Ishikawa (cell line): ENCODE results near the gene HES3.
A peak's percentile ranks its signal among the peaks of the same experiment; 100 is the strongest.

Experiments used
- CEBPB ChIP-seq: IDR thresholded peaks from 2 replicates; pipeline ENCODE4 v1.6.1; 2012
- CREB1 ChIP-seq: IDR thresholded peaks from 2 replicates; pipeline ENCODE4 v1.6.1; 2012; ENCODE audit warnings: low read depth
- EGR1 ChIP-seq: IDR thresholded peaks from 2 replicates; pipeline ENCODE4 v1.6.1; 2012
- EP300 ChIP-seq: IDR thresholded peaks from 2 replicates; pipeline ENCODE4 v1.6.1; 2012; ENCODE audit warnings: borderline replicate concordance
- FOXM1 ChIP-seq: IDR thresholded peaks from 2 replicates; pipeline ENCODE4 v1.6.1; 2012; ENCODE audit warnings: low read depth, borderline replicate concordance
- NFIC ChIP-seq: IDR thresholded peaks from 2 replicates; pipeline ENCODE4 v1.6.1; 2012
- RAD21 ChIP-seq: IDR thresholded peaks from 2 replicates; pipeline ENCODE4 v1.6.1; 2012; ENCODE audit warnings: low read depth
- TAF1 ChIP-seq: IDR thresholded peaks from 2 replicates; pipeline ENCODE4 v1.6.1; 2012; ENCODE audit warnings: low read depth, mild to moderate bottlenecking
- TCF12 ChIP-seq: IDR thresholded peaks from 2 replicates; pipeline ENCODE4 v1.6.1; 2012; ENCODE audit warnings: low read depth
- TEAD4 ChIP-seq: IDR thresholded peaks from 2 replicates; pipeline ENCODE4 v1.6.1; 2012
- YY1 ChIP-seq: IDR thresholded peaks from 2 replicates; pipeline ENCODE4 v1.6.1; 2012; ENCODE audit warnings: low read depth
- ZBTB7A ChIP-seq: IDR thresholded peaks from 2 replicates; pipeline ENCODE4 v1.6.1; 2012; ENCODE audit warnings: low read depth
- TF ChIP-seq, protein P1 (sequence below): IDR thresholded peaks from 2 replicates; pipeline ENCODE4 v1.6.1; 2012; ENCODE audit warnings: low read depth, mild to moderate bottlenecking
- TF ChIP-seq, protein P2 (sequence below): IDR thresholded peaks from 2 replicates; pipeline ENCODE4 v1.6.1; 2012
- TF ChIP-seq, protein P3 (sequence below): IDR thresholded peaks from 2 replicates; pipeline ENCODE4 v1.6.1; 2012

Gene HES3

DNA sequence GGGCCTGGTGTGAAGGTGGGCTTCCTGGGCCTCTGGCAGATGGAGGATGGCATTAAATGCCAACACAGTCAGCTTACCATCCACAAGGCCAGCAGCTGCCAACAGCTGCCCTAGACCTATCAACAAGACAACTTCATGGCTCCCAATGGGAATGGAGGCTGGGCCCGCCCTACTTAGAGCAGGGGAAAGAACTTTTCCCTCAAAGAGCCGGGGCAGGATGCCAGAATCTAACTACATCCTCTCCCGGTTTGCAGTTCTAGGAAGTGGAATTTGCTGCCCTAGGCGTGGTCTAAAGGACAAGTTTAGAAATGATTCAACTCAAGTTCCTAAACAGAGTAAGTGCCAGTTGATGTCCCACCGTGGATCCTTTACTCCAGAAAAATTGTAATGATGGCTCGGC is 21.3 kb upstream of the HES3 start:
- TF ChIP-seq NFIC, result no peak
- TF ChIP-seq TEAD4, result no peak
- TF ChIP-seq CREB1, result no peak
- TF ChIP-seq, protein P1, sequence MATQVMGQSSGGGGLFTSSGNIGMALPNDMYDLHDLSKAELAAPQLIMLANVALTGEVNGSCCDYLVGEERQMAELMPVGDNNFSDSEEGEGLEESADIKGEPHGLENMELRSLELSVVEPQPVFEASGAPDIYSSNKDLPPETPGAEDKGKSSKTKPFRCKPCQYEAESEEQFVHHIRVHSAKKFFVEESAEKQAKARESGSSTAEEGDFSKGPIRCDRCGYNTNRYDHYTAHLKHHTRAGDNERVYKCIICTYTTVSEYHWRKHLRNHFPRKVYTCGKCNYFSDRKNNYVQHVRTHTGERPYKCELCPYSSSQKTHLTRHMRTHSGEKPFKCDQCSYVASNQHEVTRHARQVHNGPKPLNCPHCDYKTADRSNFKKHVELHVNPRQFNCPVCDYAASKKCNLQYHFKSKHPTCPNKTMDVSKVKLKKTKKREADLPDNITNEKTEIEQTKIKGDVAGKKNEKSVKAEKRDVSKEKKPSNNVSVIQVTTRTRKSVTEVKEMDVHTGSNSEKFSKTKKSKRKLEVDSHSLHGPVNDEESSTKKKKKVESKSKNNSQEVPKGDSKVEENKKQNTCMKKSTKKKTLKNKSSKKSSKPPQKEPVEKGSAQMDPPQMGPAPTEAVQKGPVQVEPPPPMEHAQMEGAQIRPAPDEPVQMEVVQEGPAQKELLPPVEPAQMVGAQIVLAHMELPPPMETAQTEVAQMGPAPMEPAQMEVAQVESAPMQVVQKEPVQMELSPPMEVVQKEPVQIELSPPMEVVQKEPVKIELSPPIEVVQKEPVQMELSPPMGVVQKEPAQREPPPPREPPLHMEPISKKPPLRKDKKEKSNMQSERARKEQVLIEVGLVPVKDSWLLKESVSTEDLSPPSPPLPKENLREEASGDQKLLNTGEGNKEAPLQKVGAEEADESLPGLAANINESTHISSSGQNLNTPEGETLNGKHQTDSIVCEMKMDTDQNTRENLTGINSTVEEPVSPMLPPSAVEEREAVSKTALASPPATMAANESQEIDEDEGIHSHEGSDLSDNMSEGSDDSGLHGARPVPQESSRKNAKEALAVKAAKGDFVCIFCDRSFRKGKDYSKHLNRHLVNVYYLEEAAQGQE, result no peak

DNA sequence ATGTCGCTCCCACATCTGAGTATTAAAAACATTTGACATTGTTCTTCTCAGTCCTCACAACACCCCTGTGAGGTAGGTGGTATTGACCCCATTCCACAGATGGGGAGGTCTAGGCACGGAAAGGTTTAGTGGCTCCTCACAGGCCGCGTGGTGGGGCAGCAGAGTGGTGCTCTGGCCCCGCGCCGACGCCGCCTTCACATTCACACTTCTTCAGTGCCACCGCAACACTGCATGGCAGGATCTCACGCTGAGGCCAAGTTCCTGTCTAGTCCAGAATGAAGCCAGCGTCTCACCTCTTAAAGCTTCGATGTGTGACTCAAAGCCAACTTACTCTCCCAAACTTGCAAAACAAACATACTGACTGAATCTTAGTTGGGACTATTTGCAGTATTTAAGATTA is 20.4 kb upstream of the HES3 start:
- TF ChIP-seq RAD21 (no peak), TEAD4 (no peak), CEBPB (no peak), CREB1 (no peak), TAF1 (no peak), NFIC (no peak)
- TF ChIP-seq, protein P1, result no peak

DNA sequence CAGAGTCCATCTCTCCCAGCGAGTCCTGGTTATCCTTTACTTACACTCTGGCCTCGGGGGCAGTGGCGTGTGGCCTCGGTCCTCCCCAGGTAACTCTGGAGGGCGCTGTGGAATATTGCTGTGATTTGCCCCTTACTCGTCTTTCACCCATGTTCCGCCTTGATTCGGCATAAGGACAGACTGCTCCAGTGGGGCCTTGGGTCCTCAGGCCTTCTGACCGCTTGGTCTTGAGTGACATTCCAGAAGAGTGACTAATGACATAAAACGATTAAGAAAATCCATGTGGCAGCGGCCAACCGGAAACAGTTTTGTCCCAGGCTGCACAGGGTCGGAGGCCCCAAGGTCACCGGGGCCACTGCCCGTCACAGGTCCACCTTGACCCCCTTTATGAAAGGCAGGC is 19.3 kb upstream of the HES3 start:
- TF ChIP-seq TEAD4, result peak; percentile 52; the same call in 1 of the 2 replicates
- no peak for TF ChIP-seq FOXM1

DNA sequence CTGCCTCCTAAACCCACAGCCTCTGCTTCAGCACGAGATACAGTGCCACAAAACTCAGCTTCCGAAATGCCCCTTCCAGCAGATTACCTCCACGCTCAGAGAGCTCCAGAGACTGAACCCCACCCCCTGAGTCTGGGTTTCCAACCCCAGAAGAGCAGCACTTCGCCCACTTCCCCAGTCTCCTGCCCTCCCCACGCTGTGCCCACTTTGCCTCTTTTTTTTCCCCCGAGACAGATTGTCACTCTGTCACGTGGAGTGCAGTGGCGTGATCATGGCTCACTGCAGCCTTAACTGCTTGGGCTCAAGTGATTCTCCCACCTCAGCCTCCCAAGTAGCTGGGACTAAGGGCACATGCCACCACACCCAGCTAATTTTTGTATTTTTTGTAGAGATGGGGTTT is 18.3 kb upstream of the HES3 start:
- no peak for TF ChIP-seq TCF12
- no peak for TF ChIP-seq NFIC

DNA sequence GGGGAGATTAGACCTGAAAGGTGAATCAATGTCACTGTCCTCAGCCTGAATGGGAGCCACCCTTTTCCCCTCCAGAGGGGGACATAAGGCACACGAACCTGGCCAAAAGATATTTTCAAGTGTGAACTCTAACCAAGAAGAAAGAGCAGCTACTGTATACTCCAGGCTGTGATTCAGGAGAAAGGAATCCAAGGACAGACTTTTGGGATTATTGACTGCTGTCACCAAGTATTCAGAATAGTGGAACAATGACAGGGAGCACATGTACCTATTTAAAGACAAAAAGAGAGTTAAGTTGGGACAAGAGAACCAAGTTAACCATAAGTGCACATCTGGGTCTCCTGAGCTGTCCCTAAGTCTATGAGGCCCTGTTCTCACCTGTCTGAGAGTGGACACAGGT is 10.6 kb upstream of the HES3 start:
- no peak for TF ChIP-seq TEAD4
- TF ChIP-seq, protein P2, sequence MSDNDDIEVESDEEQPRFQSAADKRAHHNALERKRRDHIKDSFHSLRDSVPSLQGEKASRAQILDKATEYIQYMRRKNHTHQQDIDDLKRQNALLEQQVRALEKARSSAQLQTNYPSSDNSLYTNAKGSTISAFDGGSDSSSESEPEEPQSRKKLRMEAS, result no peak
- TF ChIP-seq NFIC, result no peak
- TF ChIP-seq EP300, result no peak
- no peak for TF ChIP-seq TCF12
- no peak for TF ChIP-seq CEBPB
- TF ChIP-seq TAF1, result no peak
- TF ChIP-seq, protein P1, result no peak
- no peak for TF ChIP-seq RAD21
- TF ChIP-seq FOXM1, result no peak
- TF ChIP-seq CREB1, result no peak
- TF ChIP-seq, protein P3, sequence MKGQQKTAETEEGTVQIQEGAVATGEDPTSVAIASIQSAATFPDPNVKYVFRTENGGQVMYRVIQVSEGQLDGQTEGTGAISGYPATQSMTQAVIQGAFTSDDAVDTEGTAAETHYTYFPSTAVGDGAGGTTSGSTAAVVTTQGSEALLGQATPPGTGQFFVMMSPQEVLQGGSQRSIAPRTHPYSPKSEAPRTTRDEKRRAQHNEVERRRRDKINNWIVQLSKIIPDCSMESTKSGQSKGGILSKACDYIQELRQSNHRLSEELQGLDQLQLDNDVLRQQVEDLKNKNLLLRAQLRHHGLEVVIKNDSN, result no peak
- TF ChIP-seq YY1, result no peak
- no peak for TF ChIP-seq EGR1
- no peak for TF ChIP-seq ZBTB7A

DNA sequence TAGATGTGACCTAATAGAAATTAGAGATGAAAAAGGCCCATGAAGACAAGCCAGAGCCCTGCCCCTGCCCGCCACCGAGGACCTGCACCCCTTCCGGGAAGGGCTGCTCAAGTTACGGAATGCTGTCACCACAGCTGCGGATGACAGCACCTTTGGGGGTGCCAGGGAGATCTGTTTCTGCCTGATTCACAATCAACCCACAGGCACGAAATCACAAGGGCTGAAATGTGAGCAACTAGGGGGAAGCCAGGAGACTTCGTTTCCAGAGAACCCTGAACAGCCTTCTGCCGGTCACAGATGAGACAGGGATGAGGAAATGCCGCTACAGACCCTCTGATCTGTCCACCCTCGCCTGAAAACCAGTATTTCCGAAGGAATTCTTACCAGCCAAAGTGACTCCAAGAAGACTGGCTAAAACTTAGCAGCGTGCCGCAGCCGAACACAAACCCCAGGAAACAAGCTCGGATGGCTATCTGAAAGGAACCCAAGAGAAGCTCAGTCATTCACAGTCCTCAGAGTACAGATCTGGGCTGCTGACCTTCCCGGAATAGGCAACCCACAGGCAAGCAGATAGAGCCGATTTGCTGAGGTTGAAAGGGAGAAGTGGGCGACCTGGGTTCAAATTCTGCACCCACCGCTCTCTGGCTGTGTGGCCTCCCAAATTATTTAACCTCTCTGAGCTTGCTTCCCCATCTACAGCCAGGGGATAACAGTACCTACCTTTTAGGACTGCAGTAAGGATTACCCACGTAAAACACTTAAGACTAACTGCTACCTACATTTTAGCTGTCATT is 9.3 kb upstream of the HES3 start:
- TF ChIP-seq CREB1 (no peak), EP300 (no peak), RAD21 (no peak), ZBTB7A (no peak), FOXM1 (no peak), EGR1 (no peak), NFIC (no peak), YY1 (no peak), TCF12 (no peak), CEBPB (no peak)
- TF ChIP-seq, protein P2, result no peak
- TF ChIP-seq, protein P3, result no peak
- TF ChIP-seq, protein P1, result no peak
